ENCODE data around the gene SEZ6L.
A peak's percentile ranks its signal among the peaks of the same experiment; 100 is the strongest.

DNA sequence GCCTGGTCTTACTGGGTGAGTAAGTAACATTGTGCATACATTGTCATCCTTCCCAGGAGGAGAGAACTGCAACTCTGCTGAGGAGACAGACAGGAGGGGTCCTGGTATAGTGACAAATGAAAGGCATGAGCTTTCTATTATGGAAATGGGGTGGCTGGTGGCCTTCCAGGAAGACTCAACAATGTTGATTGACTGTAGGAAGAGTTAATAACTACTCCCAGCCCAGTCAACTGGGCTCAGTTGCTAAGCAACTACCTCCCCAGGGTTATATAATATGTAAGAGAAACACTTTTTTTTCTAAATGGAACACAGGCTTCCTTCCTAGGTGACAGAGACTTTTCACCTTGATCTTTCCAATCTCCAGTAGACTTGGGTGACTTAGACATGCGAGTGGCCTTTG, 28.2 kb downstream of the SEZ6L start:
- TF ChIP-seq, protein P1, sequence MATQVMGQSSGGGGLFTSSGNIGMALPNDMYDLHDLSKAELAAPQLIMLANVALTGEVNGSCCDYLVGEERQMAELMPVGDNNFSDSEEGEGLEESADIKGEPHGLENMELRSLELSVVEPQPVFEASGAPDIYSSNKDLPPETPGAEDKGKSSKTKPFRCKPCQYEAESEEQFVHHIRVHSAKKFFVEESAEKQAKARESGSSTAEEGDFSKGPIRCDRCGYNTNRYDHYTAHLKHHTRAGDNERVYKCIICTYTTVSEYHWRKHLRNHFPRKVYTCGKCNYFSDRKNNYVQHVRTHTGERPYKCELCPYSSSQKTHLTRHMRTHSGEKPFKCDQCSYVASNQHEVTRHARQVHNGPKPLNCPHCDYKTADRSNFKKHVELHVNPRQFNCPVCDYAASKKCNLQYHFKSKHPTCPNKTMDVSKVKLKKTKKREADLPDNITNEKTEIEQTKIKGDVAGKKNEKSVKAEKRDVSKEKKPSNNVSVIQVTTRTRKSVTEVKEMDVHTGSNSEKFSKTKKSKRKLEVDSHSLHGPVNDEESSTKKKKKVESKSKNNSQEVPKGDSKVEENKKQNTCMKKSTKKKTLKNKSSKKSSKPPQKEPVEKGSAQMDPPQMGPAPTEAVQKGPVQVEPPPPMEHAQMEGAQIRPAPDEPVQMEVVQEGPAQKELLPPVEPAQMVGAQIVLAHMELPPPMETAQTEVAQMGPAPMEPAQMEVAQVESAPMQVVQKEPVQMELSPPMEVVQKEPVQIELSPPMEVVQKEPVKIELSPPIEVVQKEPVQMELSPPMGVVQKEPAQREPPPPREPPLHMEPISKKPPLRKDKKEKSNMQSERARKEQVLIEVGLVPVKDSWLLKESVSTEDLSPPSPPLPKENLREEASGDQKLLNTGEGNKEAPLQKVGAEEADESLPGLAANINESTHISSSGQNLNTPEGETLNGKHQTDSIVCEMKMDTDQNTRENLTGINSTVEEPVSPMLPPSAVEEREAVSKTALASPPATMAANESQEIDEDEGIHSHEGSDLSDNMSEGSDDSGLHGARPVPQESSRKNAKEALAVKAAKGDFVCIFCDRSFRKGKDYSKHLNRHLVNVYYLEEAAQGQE (IDR thresholded peaks at IDR 0.05; ENCODE audit: borderline replicate concordance) = peak; percentile 55
- no peak for TF ChIP-seq EZH2 (IDR thresholded peaks at IDR 0.05; ENCODE audit: borderline replicate concordance, insufficient read depth, low read length, poor library complexity, severe bottlenecking)
- TF ChIP-seq, protein P2, sequence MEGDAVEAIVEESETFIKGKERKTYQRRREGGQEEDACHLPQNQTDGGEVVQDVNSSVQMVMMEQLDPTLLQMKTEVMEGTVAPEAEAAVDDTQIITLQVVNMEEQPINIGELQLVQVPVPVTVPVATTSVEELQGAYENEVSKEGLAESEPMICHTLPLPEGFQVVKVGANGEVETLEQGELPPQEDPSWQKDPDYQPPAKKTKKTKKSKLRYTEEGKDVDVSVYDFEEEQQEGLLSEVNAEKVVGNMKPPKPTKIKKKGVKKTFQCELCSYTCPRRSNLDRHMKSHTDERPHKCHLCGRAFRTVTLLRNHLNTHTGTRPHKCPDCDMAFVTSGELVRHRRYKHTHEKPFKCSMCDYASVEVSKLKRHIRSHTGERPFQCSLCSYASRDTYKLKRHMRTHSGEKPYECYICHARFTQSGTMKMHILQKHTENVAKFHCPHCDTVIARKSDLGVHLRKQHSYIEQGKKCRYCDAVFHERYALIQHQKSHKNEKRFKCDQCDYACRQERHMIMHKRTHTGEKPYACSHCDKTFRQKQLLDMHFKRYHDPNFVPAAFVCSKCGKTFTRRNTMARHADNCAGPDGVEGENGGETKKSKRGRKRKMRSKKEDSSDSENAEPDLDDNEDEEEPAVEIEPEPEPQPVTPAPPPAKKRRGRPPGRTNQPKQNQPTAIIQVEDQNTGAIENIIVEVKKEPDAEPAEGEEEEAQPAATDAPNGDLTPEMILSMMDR (IDR thresholded peaks at IDR 0.05; ENCODE audit: poor library complexity, severe bottlenecking) = peak; percentile 12

Measured in neural cell (in vitro differentiated cells).